IMR-90 (cell line): ENCODE data around the gene PI4KA.

Source experiments
- BHLHE40 ChIP-seq: fragments of 150-350 bp; IDR thresholded peaks from 2 replicates; pipeline ENCODE4 v1.6.1; 2016; ENCODE audit warnings: mild to moderate bottlenecking, low read depth, low read length
- CEBPB ChIP-seq: IDR thresholded peaks from 2 replicates; pipeline ENCODE4 v1.6.1; 2012; ENCODE audit warnings: low read depth, low read length, improper control_type of control experiment
- FOS ChIP-seq: fragments of 150-350 bp; IDR thresholded peaks from 2 replicates; pipeline ENCODE4 v1.6.1; 2016; ENCODE audit warnings: low read depth, low read length
- MAFK ChIP-seq: IDR thresholded peaks from 2 replicates; pipeline ENCODE4 v1.6.1; 2012; ENCODE audit warnings: low read depth, low read length, improper control_type of control experiment
- MAZ ChIP-seq: IDR thresholded peaks from 2 replicates; pipeline ENCODE4 v1.6.1; 2012; ENCODE audit warnings: low read depth, mild to moderate bottlenecking, low read length, improper control_type of control experiment, moderate library complexity, borderline replicate concordance
- MXI1 ChIP-seq: IDR thresholded peaks from 2 replicates; pipeline ENCODE4 v1.6.1; 2012; ENCODE audit warnings: low read depth, mild to moderate bottlenecking, low read length, moderate library complexity, borderline replicate concordance
- POLR2A ChIP-seq: IDR thresholded peaks from 2 replicates; pipeline ENCODE4 v1.6.1; 2012; ENCODE audit warnings: mild to moderate bottlenecking, low read depth, low read length
- RAD21 ChIP-seq: IDR thresholded peaks from 2 replicates; pipeline ENCODE4 v1.6.1; 2012; ENCODE audit warnings: low read length, improper control_type of control experiment
- RCOR1 ChIP-seq: IDR thresholded peaks from 2 replicates; pipeline ENCODE4 v1.6.1; 2012; ENCODE audit warnings: mild to moderate bottlenecking, low read length, improper control_type of control experiment; ENCODE audit not compliant: insufficient replicate concordance
- RFX5 ChIP-seq: IDR thresholded peaks from 2 replicates; pipeline ENCODE4 v1.8.0; 2012; ENCODE audit warnings: low read depth, mild to moderate bottlenecking, low read length, moderate library complexity
- SMC3 ChIP-seq: fragments of 150-350 bp; IDR thresholded peaks from 2 replicates; pipeline ENCODE4 v1.6.1; 2016; ENCODE audit warnings: low read depth, mild to moderate bottlenecking, antibody characterized with exemption, low read length, moderate library complexity
- TF ChIP-seq, protein P1 (sequence below): conservative IDR thresholded peaks from 2 replicates; pipeline ENCODE4 v1.5.1; 2012; ENCODE audit warnings: mild to moderate bottlenecking, low read depth, low read length, improper control_type of control experiment
- TF ChIP-seq, protein P2 (sequence below): fragments of 150-350 bp; IDR thresholded peaks from 2 replicates; pipeline ENCODE4 v1.6.1; 2016; ENCODE audit warnings: low read depth, mild to moderate bottlenecking, low read length, moderate library complexity, borderline replicate concordance
- TF ChIP-seq, protein P3 (sequence below): fragments of 150-350 bp; IDR thresholded peaks from 2 replicates; pipeline ENCODE4 v1.6.1; 2017; ENCODE audit warnings: mild to moderate bottlenecking, antibody characterized with exemption, low read length, low read depth

DNA sequence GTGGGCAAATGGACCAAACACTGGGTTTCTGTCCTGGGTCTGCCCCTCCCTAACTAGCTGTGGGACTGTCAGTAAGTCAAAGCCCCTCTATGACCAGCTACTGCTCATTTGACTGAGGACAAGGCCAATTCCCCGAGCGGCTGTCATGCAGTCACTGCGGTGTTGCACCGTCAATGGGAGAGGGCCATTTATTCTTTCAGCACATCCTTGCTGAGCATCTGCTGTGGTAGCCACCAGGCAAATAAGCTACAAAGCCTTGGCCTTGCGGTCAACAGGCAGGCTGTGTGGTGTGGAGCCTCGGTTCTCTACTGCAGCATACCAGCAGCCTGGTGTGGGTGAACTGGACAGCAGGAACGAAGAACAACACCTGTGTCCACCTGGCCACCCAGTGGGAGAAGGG lies 110.5 kb downstream of the PI4KA start:
- TF ChIP-seq BHLHE40 (no peak), POLR2A (no peak), CEBPB (no peak), MAZ (no peak), RFX5 (no peak), FOS (no peak), SMC3 (no peak), MXI1 (no peak), RAD21 (no peak), MAFK (no peak), RCOR1 (no peak)
- TF ChIP-seq, protein P1, sequence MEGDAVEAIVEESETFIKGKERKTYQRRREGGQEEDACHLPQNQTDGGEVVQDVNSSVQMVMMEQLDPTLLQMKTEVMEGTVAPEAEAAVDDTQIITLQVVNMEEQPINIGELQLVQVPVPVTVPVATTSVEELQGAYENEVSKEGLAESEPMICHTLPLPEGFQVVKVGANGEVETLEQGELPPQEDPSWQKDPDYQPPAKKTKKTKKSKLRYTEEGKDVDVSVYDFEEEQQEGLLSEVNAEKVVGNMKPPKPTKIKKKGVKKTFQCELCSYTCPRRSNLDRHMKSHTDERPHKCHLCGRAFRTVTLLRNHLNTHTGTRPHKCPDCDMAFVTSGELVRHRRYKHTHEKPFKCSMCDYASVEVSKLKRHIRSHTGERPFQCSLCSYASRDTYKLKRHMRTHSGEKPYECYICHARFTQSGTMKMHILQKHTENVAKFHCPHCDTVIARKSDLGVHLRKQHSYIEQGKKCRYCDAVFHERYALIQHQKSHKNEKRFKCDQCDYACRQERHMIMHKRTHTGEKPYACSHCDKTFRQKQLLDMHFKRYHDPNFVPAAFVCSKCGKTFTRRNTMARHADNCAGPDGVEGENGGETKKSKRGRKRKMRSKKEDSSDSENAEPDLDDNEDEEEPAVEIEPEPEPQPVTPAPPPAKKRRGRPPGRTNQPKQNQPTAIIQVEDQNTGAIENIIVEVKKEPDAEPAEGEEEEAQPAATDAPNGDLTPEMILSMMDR = no peak
- TF ChIP-seq, protein P2, sequence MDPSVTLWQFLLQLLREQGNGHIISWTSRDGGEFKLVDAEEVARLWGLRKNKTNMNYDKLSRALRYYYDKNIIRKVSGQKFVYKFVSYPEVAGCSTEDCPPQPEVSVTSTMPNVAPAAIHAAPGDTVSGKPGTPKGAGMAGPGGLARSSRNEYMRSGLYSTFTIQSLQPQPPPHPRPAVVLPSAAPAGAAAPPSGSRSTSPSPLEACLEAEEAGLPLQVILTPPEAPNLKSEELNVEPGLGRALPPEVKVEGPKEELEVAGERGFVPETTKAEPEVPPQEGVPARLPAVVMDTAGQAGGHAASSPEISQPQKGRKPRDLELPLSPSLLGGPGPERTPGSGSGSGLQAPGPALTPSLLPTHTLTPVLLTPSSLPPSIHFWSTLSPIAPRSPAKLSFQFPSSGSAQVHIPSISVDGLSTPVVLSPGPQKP = no peak
- TF ChIP-seq, protein P3, sequence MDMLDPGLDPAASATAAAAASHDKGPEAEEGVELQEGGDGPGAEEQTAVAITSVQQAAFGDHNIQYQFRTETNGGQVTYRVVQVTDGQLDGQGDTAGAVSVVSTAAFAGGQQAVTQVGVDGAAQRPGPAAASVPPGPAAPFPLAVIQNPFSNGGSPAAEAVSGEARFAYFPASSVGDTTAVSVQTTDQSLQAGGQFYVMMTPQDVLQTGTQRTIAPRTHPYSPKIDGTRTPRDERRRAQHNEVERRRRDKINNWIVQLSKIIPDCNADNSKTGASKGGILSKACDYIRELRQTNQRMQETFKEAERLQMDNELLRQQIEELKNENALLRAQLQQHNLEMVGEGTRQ = no peak
